C4-2B (cell line): ENCODE measurements around the gene DDX28.

Experiments used
- ZFX ChIP-seq: fragments of 450-650 bp; IDR thresholded peaks from 2 replicates; pipeline ENCODE4 v1.6.1; 2017
- TF ChIP-seq, protein P1 (sequence below): fragments of 450-650 bp; conservative IDR thresholded peaks from 2 replicates; pipeline ENCODE4 v1.5.1; 2017; ENCODE audit warnings: mild to moderate bottlenecking

GRCh38 chr16:67977005-67977404, 46.0 kb downstream of the DDX28 start:
- TF ChIP-seq, protein P1, sequence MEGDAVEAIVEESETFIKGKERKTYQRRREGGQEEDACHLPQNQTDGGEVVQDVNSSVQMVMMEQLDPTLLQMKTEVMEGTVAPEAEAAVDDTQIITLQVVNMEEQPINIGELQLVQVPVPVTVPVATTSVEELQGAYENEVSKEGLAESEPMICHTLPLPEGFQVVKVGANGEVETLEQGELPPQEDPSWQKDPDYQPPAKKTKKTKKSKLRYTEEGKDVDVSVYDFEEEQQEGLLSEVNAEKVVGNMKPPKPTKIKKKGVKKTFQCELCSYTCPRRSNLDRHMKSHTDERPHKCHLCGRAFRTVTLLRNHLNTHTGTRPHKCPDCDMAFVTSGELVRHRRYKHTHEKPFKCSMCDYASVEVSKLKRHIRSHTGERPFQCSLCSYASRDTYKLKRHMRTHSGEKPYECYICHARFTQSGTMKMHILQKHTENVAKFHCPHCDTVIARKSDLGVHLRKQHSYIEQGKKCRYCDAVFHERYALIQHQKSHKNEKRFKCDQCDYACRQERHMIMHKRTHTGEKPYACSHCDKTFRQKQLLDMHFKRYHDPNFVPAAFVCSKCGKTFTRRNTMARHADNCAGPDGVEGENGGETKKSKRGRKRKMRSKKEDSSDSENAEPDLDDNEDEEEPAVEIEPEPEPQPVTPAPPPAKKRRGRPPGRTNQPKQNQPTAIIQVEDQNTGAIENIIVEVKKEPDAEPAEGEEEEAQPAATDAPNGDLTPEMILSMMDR, result no peak
- no peak for TF ChIP-seq ZFX
